A549 (cell line): ENCODE measurements around the gene FIZ1. TPM values are rescaled to one million over a fixed set of nuclear protein-coding genes. Genes with fewer than 3 reads are reported as not detected.

Experiments used
- CBX8 ChIP-seq: fragments of 200-600 bp; sonication (generic); IDR thresholded peaks from 2 replicates; pipeline ENCODE4 v1.6.1; 2016
- CEBPB ChIP-seq, 2 experiments: fragments of >200 bp in 1 of 2; sonication (Bioruptor Twin) in 1 of 2; formaldehyde crosslinking in 1 of 2; IDR thresholded peaks; 2 replicates each; pipeline ENCODE4 v1.6.1; 2012 to 2016
- EHF ChIP-seq: fragments of 250-450 bp; sonication (Bioruptor Pico); IDR thresholded peaks from 2 replicates; pipeline ENCODE4 v1.5.0; 2020; ENCODE audit warnings: mild to moderate bottlenecking
- EHMT2 ChIP-seq: fragments of 200-600 bp; sonication (generic); IDR thresholded peaks from 2 replicates; pipeline ENCODE4 v1.6.1; 2016; ENCODE audit warnings: antibody characterized with exemption, low read depth, mild to moderate bottlenecking, moderate library complexity
- ESRRA ChIP-seq: fragments of 150-350 bp; IDR thresholded peaks from 2 replicates; pipeline ENCODE4 v1.6.1; 2014; ENCODE audit warnings: mild to moderate bottlenecking, low read length, borderline replicate concordance
- FOSB ChIP-seq: fragments of 250-450 bp; sonication (Bioruptor Pico); IDR thresholded peaks from 2 replicates; pipeline ENCODE4 v1.5.0; 2020; ENCODE audit warnings: mild to moderate bottlenecking, moderate library complexity
- FOXS1 ChIP-seq: fragments of 250-450 bp; sonication (Bioruptor Pico); IDR thresholded peaks from 2 replicates; pipeline ENCODE4 v1.5.0; 2020; ENCODE audit warnings: mild to moderate bottlenecking, moderate library complexity
- HDAC2 ChIP-seq: fragments of 200-600 bp; sonication (generic); IDR thresholded peaks from 2 replicates; pipeline ENCODE4 v1.6.1; 2016
- HEYL ChIP-seq: fragments of 250-450 bp; sonication (Bioruptor Pico); IDR thresholded peaks from 2 replicates; pipeline ENCODE4 v1.8.0; 2021; ENCODE audit warnings: mild to moderate bottlenecking, moderate library complexity
- HOXB13 ChIP-seq: fragments of 250-450 bp; sonication (Bioruptor Pico); IDR thresholded peaks from 2 replicates; pipeline ENCODE4 v1.5.0; 2020; ENCODE audit warnings: low read depth, mild to moderate bottlenecking, moderate library complexity
- JUN ChIP-seq, 2 experiments: fragments of >200 bp; sonication (Bioruptor Twin); formaldehyde crosslinking; IDR thresholded peaks; 2 replicates in 1 of 2; 3 replicates in 1 of 2; pipeline ENCODE4 v1.6.1; 2016 to 2017
- KDM1A ChIP-seq: fragments of 200-600 bp; sonication (generic); IDR thresholded peaks from 2 replicates; pipeline ENCODE4 v1.6.1; 2016; ENCODE audit warnings: low read depth, mild to moderate bottlenecking
- MAZ ChIP-seq: fragments of 150-350 bp; IDR thresholded peaks from 2 replicates; pipeline ENCODE4 v1.6.1; 2014; ENCODE audit warnings: antibody characterized with exemption, low read depth, low read length, borderline replicate concordance
- NFE2L2 ChIP-seq: fragments of 150-350 bp; conservative IDR thresholded peaks from 2 replicates; pipeline ENCODE4 v1.6.1; 2014; ENCODE audit warnings: low read length
- NR3C1 ChIP-seq: fragments of >200 bp; sonication (Bioruptor Twin); formaldehyde crosslinking; IDR thresholded peaks from 3 replicates; pipeline ENCODE4 v1.6.1; 2017
- PHF8 ChIP-seq: fragments of 200-600 bp; sonication (generic); IDR thresholded peaks from 2 replicates; pipeline ENCODE4 v1.6.1; 2016; ENCODE audit warnings: low read depth, mild to moderate bottlenecking, antibody characterized with exemption, moderate library complexity, borderline replicate concordance
- RAD21 ChIP-seq, 2 experiments: fragments of >200 bp in 1 of 2; sonication (Bioruptor Twin) in 1 of 2; formaldehyde crosslinking in 1 of 2; IDR thresholded peaks in 1 of 2; conservative IDR thresholded peaks in 1 of 2; 2 replicates in 1 of 2; 3 replicates in 1 of 2; pipeline ENCODE4 v1.6.1; 2012 to 2018; ENCODE audit warnings: inconsistent platforms in 1 of 2
- RCOR1 ChIP-seq: fragments of 150-350 bp; IDR thresholded peaks from 2 replicates; pipeline ENCODE4 v1.6.1; 2014; ENCODE audit warnings: antibody characterized with exemption, low read length, low read depth
- RFX5 ChIP-seq: fragments of 450-650 bp; IDR thresholded peaks from 2 replicates; pipeline ENCODE4 v1.7.1; 2014; ENCODE audit warnings: antibody characterized with exemption, mild to moderate bottlenecking, moderate library complexity
- SMC3 ChIP-seq: fragments of >200 bp; sonication (Bioruptor Twin); formaldehyde crosslinking; IDR thresholded peaks from 3 replicates; pipeline ENCODE4 v1.6.1; 2018; ENCODE audit warnings: inconsistent platforms
- SREBF2 ChIP-seq: fragments of 450-650 bp; IDR thresholded peaks from 2 replicates; pipeline ENCODE4 v1.6.1; 2014; ENCODE audit warnings: mild to moderate bottlenecking, moderate library complexity
- TFCP2L1 ChIP-seq: fragments of 250-450 bp; sonication (Bioruptor Pico); IDR thresholded peaks from 2 replicates; pipeline ENCODE4 v1.5.0; 2021; ENCODE audit warnings: mild to moderate bottlenecking
- ZNF302 ChIP-seq: fragments of 250-450 bp; sonication (Bioruptor Pico); IDR thresholded peaks from 2 replicates; pipeline ENCODE4 v1.9.0; 2021; ENCODE audit warnings: inconsistent platforms, mild to moderate bottlenecking, moderate library complexity
- polyA plus RNA-seq, 4 experiments: library from polyadenylated mRNA; depleted of rRNA in 3 of 4; stranded (reverse); fragments of >200 nt; fragmentation: RNase III in 1 of 4; extraction: RNeasy Plus Mini Kit Qiagen cat#74134 plus additional on column Dnase treatment in 1 of 4; gene quantifications; 2 replicates in 3 of 4; 3 replicates in 1 of 4; pipeline ENCODE4 v1.2.3, GENCODE V29; 2011 to 2017
- TF ChIP-seq, protein P1 (sequence below): fragments of >200 bp; sonication (Bioruptor Twin); formaldehyde crosslinking; IDR thresholded peaks from 2 replicates; pipeline ENCODE4 v1.6.1; 2016
- TF ChIP-seq, protein P2 (sequence below): fragments of 250-450 bp; sonication (Bioruptor Pico); IDR thresholded peaks from 2 replicates; pipeline ENCODE4 v1.5.0; 2021; ENCODE audit warnings: mild to moderate bottlenecking, moderate library complexity, borderline replicate concordance
- TF ChIP-seq, protein P3 (sequence below): fragments of 450-650 bp; IDR thresholded peaks from 2 replicates; pipeline ENCODE4 v1.6.1; 2014; ENCODE audit warnings: antibody characterized with exemption
- TF ChIP-seq, protein P4 (sequence below): fragments of 200-600 bp; sonication (generic); IDR thresholded peaks from 2 replicates; pipeline ENCODE4 v1.6.1; 2016; ENCODE audit warnings: antibody characterized with exemption, mild to moderate bottlenecking, moderate library complexity
- TF ChIP-seq, protein P5 (sequence below): IDR thresholded peaks from 2 replicates; pipeline ENCODE4 v1.6.1; 2012
- TF ChIP-seq, protein P6 (sequence below): IDR thresholded peaks from 2 replicates; pipeline ENCODE4 v1.6.1; 2012; ENCODE audit warnings: low read depth, borderline replicate concordance

The FIZ1 gene
- polyA plus RNA-seq, 2 of the 4 experiments (the other 2 are of a cell fraction) = 10.3 to 16.9 TPM

DNA sequence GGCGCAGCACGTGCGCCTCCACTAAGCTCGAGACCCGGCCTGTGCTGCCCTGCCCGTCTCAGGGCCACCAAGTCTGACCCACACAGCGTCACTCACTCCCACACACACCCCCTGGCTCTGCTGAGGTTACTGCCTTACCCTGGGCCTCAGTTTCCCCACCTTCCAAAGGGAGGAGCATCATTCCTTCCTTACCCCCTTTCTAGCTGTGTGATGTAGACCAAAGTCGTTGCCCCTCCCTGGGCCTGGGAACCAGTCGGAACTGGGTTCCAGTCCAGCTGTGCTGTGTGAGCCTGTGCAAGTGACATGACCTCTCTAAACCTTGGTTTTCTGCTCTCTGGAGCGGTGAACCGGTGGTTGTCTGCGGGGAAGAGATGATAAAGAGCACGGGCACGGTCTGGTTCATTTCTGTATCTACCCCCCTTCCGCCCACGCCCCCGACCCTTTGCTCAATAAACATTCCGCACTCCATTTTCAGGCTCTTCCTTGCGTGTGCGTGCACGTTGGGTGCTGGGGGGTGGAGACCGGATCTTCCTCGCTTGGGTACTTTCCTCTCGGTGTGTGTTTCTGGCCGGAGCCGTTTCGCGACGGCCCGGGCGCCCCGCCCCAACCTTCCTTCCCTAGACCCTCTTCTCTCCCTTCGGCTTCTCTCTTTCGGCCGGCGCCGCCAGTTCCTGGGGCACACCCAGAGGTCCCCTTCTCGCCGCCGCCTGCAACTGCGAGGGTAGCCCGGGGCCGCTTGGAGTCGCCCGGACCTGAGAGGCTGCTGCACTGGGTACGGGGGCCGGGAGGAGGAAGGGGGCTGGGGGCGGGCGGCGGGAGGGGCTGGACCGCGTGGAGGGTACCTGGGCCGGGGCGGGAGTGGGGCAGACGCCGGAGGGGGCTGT, 43.9 kb upstream of the FIZ1 start, which contains the start of gene ZNF581 (continued):
- TF ChIP-seq, protein P1, sequence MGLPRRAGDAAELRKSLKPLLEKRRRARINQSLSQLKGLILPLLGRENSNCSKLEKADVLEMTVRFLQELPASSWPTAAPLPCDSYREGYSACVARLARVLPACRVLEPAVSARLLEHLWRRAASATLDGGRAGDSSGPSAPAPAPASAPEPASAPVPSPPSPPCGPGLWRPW = no peak
- TF ChIP-seq PHF8 (peak; percentile 25; the same call in 1 of the 2 replicates), RAD21 (conservative IDR thresholded peaks at IDR 0.05 in 1 of 2, IDR thresholded peaks at IDR 0.05 in 1 of 2) (no peak), HDAC2 (no peak), EHMT2 (no peak), CBX8 (no peak), JUN (IDR thresholded peaks at IDR 0.05) (peak; percentile 82 to 97; a peak in 4 of 5 replicates), HOXB13 (no peak), KDM1A (no peak), HEYL (CRISPR knock-in tag) (no peak), NR3C1 (no peak), ZNF302 (CRISPR knock-in tag) (no peak), RFX5 (no peak), SMC3 (no peak), SREBF2 (no peak), MAZ (peak; percentile 94), FOSB (CRISPR knock-in tag) (no peak), TFCP2L1 (CRISPR knock-in tag) (no peak), RCOR1 (no peak), NFE2L2 (no peak), EHF (peak; percentile 58; the same call in 1 of the 2 replicates), FOXS1 (CRISPR knock-in tag) (no peak), ESRRA (no peak), CEBPB (IDR thresholded peaks at IDR 0.05) (no peak)
- TF ChIP-seq, protein P2, sequence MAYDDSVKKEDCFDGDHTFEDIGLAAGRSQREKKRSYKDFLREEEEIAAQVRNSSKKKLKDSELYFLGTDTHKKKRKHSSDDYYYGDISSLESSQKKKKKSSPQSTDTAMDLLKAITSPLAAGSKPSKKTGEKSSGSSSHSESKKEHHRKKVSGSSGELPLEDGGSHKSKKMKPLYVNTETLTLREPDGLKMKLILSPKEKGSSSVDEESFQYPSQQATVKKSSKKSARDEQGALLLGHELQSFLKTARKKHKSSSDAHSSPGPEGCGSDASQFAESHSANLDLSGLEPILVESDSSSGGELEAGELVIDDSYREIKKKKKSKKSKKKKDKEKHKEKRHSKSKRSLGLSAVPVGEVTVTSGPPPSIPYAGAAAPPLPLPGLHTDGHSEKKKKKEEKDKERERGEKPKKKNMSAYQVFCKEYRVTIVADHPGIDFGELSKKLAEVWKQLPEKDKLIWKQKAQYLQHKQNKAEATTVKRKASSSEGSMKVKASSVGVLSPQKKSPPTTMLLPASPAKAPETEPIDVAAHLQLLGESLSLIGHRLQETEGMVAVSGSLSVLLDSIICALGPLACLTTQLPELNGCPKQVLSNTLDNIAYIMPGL = peak; percentile 20; the same call in 1 of the 2 replicates
- TF ChIP-seq, protein P3, sequence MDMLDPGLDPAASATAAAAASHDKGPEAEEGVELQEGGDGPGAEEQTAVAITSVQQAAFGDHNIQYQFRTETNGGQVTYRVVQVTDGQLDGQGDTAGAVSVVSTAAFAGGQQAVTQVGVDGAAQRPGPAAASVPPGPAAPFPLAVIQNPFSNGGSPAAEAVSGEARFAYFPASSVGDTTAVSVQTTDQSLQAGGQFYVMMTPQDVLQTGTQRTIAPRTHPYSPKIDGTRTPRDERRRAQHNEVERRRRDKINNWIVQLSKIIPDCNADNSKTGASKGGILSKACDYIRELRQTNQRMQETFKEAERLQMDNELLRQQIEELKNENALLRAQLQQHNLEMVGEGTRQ = no peak
- TF ChIP-seq, protein P4, sequence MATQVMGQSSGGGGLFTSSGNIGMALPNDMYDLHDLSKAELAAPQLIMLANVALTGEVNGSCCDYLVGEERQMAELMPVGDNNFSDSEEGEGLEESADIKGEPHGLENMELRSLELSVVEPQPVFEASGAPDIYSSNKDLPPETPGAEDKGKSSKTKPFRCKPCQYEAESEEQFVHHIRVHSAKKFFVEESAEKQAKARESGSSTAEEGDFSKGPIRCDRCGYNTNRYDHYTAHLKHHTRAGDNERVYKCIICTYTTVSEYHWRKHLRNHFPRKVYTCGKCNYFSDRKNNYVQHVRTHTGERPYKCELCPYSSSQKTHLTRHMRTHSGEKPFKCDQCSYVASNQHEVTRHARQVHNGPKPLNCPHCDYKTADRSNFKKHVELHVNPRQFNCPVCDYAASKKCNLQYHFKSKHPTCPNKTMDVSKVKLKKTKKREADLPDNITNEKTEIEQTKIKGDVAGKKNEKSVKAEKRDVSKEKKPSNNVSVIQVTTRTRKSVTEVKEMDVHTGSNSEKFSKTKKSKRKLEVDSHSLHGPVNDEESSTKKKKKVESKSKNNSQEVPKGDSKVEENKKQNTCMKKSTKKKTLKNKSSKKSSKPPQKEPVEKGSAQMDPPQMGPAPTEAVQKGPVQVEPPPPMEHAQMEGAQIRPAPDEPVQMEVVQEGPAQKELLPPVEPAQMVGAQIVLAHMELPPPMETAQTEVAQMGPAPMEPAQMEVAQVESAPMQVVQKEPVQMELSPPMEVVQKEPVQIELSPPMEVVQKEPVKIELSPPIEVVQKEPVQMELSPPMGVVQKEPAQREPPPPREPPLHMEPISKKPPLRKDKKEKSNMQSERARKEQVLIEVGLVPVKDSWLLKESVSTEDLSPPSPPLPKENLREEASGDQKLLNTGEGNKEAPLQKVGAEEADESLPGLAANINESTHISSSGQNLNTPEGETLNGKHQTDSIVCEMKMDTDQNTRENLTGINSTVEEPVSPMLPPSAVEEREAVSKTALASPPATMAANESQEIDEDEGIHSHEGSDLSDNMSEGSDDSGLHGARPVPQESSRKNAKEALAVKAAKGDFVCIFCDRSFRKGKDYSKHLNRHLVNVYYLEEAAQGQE = no peak
- TF ChIP-seq, protein P5, sequence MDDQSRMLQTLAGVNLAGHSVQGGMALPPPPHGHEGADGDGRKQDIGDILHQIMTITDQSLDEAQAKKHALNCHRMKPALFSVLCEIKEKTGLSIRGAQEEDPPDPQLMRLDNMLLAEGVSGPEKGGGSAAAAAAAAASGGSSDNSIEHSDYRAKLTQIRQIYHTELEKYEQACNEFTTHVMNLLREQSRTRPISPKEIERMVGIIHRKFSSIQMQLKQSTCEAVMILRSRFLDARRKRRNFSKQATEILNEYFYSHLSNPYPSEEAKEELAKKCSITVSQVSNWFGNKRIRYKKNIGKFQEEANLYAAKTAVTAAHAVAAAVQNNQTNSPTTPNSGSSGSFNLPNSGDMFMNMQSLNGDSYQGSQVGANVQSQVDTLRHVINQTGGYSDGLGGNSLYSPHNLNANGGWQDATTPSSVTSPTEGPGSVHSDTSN = peak; percentile 93
- TF ChIP-seq, protein P6, sequence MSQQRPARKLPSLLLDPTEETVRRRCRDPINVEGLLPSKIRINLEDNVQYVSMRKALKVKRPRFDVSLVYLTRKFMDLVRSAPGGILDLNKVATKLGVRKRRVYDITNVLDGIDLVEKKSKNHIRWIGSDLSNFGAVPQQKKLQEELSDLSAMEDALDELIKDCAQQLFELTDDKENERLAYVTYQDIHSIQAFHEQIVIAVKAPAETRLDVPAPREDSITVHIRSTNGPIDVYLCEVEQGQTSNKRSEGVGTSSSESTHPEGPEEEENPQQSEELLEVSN = peak; percentile 41; the same call in 1 of the 2 replicates
